Central memory CD4-positive, alpha-beta T cell (primary cell): ENCODE results near the gene SNAI3.
"Not testable (repeated sequence)": the region's sequence is repeated elsewhere in the genome, so short reads cannot be mapped to it uniquely, and the experiment has no call there.

Source experiments
- DNase-seq: peaks from one replicate; pipeline ENCODE4 v3.0.0; 2022

SNAI3 gene

DNA sequence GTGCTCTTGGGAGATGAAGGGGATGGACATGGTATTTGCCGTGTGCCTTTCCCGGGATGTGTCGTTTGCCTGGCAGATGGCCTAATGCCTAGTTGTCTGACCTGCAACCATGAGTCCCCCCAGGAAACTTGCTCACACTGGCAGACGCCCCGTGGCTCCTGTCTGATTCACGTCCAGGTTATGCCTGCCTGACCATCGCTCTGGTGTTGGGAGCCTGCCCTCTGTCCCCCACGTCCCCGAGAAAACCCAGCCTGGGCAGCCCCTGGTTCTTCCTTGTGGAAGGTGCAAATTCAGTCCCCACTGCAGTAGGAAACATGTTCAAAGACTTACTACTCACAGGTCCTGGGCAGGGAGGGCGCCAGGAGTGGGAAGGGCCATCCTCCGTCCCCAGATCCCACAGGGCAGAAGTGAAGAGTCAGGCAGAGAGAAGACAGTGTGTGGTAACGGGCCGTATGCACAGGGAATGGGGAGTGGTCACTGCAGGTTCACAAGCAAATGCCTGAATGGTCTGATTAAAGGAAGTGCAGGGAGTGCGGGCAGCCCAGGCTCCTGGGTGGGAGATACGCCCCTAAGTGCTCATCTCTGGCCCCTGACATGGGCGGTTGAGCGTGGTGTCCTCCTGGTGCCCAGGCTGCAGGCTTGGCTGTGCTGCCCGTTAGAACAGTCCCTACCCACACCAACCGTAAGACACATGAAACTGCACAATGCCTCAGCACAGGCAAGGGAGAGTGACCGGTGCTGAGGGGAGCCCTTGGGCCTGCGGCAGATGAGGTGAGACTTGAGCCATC is 4.2 kb upstream of the SNAI3 start:
- DNase-seq: no peak

DNA sequence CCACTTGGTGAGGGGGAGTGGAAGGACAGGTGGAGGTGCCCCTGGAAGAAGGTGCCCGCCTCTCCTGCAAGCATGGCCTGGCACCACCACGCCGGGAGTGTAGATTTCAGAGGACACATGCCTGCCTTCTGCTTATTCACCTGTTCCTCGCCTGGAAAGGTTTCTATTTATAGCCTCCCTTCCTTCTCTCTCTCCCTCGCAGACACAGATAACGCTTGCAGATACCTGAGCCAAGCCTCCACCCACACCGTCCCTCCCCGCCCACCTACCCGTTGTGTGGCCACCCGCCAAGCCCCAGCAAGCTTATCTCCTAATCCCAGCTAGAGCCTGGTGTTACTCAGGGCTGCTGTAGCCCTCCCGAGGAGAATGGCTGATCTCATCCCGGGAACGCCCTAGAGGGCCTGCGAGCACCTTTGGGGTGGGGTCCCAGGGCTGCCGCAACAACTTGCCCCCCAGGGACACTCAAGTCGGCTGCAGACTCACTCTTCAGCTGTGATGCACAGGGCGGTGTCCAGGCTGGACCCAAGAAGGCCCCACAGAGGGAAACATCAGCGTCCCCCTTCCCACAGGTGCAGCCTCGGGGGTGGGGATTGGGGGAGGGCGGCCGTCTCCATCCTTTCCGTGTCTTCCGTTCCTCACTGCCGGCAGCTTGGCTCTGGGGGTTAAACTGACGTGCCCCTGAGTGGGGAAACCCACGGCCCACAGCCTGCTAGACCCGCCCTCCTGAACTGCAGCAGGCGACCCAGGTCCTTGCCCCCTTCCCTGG is 1.9 kb upstream of the SNAI3 start:
- DNase-seq: no peak

DNA sequence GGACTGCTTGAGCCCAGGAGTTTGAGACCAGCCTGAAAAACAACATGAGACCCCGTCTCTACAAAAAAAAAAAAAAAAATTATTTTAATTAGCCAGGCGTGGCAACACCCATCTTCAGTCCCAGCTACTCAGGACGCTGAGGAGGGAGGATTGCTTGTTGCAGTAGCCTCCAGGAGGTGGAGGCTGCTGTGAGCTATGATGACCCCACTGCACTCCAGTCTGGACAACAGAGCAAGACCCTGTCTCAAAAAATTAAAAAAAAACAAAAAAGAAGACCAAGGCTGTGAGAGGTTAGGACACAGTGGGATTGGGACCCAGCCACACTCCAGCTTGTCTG is 1.3 kb upstream of the SNAI3 start:
- DNase-seq: no peak

DNA sequence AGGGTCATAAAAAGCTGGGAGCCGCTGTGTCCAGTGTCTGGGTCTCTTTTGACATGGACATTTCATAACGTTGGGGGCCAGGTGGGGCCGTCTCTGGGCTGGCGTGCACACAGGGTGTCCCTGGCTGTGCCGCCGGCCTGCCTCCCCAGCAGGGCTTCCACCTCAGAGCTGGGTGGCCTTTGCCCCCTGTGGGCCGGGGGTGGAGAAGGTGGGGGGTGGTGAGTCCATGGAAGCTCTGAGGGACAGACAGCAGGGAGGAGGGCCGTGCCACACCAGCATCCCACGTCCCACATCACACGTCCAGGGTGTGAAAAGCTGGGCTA is 908 bp upstream of the SNAI3 start:
- DNase-seq: no peak

DNA sequence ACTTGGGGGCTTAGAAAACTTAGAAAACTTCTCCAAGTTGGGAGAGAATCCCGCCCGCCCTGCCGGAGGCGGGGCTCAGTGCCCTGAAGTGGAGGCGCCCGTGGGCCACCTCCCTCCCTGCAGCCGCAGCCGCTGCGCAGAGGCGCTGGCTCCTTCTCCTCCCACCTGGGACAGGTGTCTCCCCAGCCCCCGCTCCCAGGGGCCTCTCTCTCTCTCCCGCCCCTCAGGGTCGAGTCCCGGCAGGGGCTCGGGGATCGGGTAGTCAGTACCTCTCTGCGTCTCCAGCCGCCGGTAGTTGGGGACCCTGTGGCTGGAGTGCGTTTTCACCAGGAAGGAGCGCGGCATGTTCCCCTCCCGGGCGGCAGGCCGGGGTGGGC is 257 bp downstream of the SNAI3 start:
- peak; percentile 53 for DNase-seq

DNA sequence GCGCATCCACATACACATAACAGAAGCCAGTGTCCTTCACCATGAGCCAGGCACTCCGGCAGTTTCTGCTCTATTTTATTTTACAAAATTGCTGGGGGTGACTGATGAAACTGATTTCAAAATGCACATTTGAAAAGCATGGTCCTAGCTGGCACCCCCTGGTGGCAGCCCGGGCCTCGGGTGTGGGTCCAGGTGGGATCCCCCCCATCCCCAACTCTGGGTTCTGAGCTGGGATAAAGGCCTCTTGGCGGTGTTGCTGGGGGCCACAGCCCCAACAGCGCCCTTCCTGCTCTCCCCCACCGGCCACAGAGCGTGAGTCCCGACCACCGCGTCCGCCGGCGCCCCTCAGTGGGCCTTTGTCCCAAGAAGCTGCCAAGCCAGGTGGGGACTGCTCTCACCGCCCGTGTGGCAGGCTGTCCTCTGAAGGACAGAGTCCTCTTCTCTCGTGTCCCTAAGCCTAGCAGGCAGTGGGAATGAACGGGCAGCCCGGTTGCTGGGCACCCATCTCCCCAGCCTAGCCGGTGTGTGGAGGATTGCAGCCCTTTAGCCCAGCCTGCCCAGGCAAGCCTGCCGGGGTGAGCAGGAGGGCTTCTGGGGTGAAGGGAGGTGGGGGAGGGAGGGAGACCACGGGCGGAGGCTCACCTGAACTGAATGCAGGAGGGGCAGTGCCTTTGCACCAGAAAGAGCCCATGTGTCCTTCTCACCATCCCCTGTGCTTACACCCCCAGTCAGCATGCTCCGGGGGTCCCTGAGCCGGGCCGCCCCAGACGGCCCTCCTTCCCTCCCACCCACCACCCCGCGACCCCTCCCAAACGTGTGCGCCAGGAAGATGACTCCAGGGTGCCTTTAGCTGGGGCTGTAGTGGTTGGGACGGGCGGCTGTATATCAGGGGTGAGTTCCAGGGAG is 898 bp downstream of the SNAI3 start:
- no peak for DNase-seq

DNA sequence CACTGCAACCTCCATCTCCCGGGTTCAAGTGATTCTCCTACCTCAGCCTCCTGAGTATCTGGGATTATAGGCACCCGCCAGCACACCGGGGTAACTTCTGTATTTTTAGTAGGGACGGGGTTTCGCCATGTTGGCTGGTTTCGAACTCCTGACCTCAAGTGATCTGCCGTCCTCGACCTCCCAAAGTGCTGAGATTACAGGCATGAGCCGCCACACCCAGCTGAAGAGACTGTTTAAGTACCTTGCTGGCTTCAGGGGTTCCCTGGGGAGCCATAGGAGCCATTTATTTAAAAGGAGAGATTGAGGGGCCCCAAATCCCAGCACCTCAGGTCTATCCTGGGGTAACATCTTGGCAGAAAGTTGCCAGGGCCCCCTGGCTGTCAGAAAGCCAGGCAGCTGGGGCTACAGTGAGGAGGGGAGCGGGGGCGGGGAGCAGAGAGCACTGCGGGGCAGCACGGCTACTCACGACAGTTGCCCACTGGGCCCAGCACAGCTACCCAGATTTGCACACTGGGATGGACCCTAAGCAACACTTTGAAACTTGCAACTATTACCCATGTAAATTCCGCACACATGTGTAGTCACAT is 1.6 kb downstream of the SNAI3 start:
- no peak for DNase-seq

DNA sequence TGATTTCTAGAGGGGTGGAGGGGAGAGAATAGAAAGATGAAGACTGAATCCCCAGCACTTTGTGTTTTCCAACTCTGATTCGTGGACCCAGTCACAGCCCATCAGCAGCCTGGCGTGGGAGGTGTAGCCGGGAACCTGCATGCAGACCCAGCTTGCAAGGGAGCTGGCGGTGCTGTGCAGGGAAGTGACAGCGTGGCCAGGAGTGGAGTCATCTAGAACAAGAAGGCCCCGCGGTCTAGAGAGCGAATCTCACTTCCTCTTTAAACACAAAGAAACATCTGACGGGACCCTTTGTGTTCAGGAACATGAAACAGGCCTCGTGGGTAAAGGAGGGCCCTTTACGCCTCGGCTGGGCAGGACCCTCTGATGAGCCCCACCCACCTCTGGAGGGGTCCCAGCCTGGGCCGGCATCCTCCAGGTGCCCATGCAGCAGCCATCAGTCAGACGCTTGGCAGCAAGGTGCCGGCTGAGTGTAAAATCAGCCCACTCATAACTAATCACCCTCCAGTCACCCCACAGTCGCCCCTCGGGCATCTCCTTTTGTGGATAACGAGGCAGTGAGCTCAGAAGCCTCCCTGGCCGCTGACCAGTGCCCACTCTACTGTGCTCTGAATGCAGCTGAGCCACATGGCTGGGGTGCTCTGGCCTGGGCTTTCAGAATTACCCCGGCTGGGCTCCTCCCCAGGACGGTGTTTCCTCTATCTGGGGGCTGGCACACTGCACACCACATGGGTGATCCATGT is 4.4 kb downstream of the SNAI3 start:
- peak; percentile 55 for DNase-seq

DNA sequence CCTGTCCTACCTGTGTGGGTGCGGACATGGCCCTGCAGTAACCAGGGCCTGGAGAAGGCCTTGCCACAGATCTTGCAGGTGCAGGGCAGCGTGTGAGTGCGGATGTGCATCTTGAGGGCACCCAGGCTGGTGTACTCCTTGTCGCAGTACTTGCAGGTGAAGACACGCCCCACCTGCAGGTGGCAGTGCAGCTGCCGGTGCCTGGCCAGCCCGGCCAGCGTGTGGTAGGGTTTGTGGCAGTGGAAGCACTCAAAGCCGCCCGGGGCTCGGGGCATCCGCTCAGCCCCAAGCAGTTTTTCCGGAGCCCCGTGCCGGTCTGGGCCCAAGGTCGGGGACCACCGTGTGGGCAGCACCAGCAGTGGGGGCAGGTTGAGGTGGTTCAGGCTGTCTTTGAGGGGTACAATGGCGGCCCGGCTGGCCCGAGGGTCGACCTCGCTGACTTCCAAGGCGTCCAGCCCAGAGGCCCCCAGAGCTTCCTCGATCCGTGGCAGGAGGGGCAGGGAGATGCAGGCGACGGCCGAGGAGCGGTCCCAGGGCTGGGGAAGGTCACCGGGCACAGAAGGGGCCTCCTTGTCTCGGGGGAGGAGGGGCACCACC is 5.1 kb downstream of the SNAI3 start:
- no peak for DNase-seq

DNA sequence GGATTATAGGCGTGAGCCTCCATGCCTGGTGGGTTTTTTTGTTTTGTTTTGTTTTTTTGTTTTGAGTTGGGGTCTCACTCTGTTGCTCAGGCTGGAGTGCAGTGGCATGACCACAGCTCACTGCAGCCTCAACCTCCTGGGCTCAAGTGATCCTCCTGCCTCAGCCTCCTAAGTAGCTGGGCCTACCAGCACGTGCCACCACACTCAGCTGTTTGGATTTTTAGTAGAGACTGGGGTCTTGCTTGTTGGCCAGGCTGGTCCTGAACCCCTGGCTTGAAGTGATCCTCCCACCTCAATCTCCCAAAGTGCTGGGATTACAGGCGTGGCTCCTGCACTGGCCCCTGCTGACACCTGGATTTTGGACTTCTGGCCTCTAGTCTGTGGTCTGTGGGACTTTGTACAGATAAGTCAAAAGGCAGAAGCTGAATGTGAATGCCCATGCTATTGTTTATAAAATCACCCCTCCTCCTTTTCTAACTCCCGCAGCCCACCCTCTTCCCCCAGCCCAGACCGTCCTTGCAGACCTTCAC is 5.7 kb downstream of the SNAI3 start:
- no peak for DNase-seq

DNA sequence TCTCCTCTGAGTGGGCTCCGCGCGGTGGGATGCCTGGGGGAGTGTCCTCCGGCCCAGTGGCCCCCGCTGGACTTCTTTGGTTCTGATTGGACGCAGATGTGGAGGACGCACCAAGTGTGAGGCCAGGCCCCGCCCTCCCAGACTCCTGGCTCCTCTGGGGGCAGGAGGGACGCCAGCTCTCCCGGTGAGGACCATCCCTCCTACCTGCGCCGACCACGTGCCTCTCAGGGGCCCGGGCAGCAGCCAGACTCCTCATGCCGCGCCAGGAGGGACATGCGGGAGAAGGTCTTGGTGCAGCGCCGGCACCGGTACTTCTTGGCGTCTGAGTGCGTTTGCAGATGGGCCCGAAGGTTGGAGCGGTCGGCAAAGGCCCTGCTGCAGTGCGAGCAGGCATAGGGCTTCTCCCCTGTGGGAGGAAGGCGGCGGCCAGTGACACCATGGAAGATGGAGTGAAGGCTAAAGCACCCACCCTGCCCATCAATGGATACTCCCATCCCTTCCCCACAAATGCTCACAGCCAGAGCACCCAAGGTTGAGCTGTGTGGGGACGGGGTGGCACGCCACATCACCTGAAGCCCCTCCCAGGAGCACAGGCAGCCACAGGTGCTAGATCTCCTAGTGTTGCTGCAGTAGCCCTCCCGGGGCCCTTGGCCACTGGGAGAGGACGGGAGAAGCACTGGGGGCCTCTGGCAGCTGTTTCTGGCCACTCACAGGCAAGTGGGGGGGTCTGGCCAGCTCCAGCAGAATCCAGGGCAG is 7.9 kb downstream of the SNAI3 start:
- DNase-seq: no peak

DNA sequence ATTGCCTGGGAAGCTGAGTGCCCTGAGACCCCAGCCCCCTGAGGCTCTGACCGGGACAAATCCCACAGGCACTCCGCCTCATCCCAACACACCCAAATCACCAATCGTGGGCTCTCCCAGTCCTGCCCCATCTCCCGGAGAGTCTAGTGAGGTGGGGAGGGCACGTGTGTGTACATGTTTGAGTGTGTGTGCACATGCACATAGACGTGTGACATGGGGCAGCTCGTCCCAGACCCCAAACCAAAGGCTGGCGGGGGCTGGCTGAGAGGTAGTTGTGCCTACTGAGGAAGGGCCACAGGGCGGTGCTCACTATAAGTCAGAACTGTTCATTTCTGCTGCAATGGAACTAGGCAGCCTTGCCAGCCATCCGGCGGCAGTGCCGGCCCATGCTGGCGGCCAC is 8.6 kb downstream of the SNAI3 start:
- DNase-seq: no peak

DNA sequence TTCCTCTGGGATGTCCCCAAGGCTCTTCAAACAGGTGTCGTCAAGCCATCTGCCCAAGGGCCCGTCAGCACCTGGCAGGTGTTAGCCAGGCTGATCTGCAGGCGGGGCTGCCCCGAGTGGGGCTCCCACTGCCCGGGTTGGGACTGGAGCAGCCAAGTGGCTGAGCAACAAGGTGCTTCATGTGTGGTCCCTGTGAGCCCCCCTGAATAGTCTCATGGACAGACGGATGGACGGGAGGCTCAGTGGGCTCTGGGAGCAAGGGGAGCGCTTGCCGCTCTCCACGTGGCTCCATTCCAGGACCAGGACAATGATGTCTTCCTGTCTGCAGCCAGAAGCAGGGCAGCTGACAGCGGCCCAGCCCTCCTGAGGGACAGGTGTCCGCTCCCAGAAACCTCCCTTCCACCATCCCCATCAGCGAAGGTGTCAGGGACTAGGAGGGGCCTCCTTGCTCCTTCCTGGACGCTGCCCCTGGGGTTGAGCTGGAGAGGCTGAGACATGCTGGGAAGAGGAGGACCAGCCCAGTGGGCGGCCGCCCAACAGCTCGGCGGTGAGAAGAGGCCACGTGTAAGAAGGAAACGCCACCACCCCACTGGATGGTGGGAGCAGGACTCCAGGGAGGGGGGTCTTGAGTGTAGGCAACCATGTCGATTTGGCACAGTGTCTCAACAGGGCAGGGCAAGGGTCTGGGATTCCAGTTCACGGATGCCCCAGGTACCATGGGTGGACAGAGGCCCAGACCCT is 9.6 kb downstream of the SNAI3 start:
- DNase-seq: no peak

DNA sequence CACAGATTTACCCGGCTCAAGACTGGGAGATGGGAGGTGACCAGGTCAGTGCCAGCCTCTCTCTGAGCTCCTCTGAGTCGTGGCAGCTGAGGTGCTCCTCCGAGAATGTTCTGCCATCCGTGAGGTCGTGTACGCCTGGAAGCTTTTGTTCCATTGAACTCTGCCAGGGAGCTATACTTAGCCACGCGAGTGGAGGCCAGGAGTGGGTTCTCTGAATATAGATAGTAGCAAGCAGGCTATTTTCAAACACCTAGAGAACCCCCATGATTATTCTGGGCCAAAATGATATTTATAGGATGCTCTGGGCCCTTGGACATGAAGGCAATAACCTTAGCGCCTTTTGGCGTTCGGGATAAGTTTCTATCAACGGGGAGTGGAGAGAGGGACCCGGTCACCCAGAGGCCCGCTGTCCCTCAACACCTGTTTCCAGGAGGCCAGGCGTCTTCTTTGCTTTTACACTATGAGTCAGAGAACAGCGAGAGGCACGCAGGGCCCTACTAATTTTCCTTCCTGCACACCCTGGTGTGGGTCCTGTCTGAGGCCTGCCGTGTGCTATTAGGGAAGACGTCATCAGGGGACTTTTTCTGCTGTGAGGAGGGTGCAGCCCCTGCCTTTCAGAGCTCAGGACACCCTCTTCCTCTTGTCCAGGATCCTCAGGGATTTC is 12.5 kb downstream of the SNAI3 start:
- DNase-seq: no peak

DNA sequence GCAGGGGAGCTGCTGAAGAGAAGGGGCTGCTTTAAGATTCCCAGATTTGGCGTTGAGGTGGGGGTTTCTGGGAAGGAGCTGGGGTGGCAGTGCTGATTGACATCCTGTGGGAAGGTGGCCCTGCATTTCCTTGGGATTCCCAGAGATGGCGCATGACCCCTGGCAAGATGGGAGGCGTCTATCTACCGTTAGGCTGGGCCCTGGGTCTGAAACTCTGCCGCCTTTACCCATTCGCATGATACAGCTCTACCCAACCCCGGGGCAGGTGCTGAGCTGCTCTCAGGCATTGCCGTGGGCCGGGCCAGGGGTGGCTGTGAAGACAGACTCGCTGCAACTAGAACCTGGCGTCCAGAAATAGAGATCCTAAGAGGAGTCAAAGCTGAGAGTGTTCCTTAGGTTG is 13.5 kb downstream of the SNAI3 start:
- DNase-seq: no peak

DNA sequence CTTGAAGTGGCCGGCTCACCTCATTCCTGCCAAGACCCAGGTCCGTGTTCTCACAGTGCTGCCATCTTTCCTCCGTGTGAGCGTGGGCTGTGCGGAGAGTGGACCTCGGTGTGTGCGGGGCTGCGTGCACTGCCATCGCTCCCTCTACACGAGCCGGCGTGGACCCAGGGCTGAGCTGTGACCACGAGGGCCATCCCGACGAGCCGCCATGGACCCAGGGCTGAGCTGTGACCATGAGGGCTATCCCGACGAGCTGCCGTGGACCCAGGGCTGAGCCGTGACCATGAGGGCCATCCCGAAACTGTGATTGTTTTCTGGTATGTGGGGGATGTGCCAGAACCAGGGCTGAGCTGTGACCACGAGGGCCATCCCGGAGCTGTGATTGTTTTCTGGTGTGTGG is 14.5 kb downstream of the SNAI3 start:
- DNase-seq: no peak

DNA sequence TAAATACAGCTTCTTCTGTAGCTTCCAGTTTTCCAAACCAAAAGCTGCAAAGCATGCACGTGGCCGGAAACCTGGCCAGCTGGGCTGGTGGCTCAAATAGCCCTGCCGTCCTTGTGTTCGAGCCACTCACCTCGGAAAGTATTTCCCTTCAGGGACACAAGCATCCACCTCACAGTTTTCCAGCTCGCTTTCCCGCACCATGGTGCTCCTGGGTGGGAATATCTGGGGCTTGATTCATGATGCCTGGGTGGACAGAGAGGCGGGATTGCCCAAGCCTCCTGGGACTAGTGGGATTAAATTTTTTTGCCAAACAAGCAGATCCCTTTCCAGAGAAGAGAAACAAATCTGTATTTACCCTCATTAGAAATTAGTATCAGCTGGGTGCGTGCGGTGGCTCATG is 16.3 kb downstream of the SNAI3 start:
- DNase-seq: no peak

DNA sequence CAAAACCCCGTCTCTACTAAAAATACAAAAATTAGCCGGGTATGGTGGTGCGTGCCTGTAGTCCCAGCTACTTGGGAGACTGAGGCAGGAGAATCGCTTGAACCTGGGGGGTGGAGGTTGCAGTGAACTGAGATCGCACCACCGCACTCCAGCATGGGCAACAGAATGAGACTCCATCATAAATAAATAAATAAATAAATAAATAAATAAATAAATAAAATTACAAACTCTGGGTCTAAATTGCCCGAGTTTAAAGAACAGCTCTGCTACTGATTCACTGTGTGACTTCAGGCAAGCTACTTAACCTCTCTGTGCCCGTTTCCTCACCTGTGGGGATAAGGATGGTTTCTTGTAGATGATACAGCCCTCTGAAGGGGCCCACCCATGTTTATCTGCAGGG is 16.8 kb downstream of the SNAI3 start:
- DNase-seq: not testable (repeated sequence)

DNA sequence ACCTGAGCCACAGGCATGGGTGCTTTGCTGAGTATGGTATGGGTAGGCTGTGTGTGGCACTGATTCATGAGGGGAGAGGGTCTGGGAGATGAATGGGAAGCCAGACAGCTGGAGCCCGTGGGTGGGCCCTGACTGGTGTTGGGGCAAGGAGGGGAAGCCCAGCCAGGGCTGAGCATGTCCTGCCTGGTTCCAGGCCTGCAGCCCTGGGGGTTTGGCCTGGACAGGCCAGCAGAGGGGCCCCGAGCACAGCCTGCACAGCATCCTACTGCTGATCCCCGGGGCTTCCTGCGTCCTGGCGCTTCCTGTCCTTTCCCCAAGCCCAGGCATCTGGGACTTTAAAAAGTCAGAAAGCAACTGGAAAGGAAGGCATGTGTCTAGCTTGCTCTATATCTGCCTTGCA is 18.8 kb downstream of the SNAI3 start:
- no peak for DNase-seq

DNA sequence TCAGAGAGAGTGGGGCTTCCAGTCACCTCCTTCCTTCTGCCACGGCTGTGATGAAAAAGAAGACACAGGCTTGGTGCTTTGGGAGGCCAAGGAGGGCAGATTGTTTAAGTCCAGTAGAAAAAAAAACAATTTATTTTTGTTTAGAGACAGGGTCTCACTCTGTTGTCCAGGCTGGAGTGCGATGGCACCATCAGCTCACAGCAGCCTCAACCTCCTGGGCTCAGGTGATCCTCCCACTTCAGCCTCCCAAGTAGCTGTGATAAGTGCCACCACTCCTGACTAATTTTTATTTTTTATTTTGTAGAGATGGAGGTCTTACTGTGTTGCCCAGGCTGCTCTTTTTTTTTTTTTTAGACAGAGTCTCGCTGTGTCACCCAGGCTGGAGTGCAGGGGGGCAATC is 20.7 kb downstream of the SNAI3 start:
- no peak for DNase-seq
